Thoracic aorta (tissue), 2 donors: ENCODE results near the gene PTPRN2. TPM values are rescaled to one million over a fixed set of nuclear protein-coding genes. Genes with fewer than 3 reads are reported as not detected.

Source experiments
- ATAC-seq: fragments of 150-250 bp; one replicate; pipeline ENCODE4 v1.8.0; 2017; ENCODE audit warnings: low read depth; ENCODE audit not compliant: insufficient number of reproducible peaks, low FRiP score
- DNase-seq: peaks from one replicate; pipeline ENCODE4 v3.0.0-alpha.2; 2020; ENCODE audit warnings: low spot score
- H3K27ac ChIP-seq, 2 donors: fragments of 200-600 bp; sonication (generic); 1 replicate in 1 of 2; 2 replicates in 1 of 2; pipeline ENCODE4 v1.5.1; 2016; ENCODE audit warnings: mild to moderate bottlenecking in 2 of 2, moderate library complexity in 2 of 2
- H3K27me3 ChIP-seq: fragments of 200-600 bp; sonication (generic); replicated peaks from 2 replicates; pipeline ENCODE4 v1.6.0; 2016; ENCODE audit warnings: mild to moderate bottlenecking; ENCODE audit not compliant: insufficient read depth
- H3K36me3 ChIP-seq: fragments of 200-600 bp; sonication (generic); one replicate; pipeline ENCODE4 v1.5.1; 2016
- H3K4me1 ChIP-seq, 2 donors: fragments of 200-600 bp; sonication (generic); 1 replicate in 1 of 2; 2 replicates in 1 of 2; pipeline versions ENCODE4 v1.5.1 to v1.6.0; 2016; ENCODE audit warnings: low read depth in 2 of 2, mild to moderate bottlenecking in 1 of 2; ENCODE audit not compliant: control insufficient read depth in 1 of 2
- H3K4me3 ChIP-seq: fragments of 200-600 bp; sonication (generic); 2 replicates; pipeline ENCODE4 v1.5.1; 2016; ENCODE audit warnings: mild to moderate bottlenecking
- H3K9me3 ChIP-seq: fragments of 200-600 bp; sonication (generic); 2 replicates; pipeline ENCODE4 v1.5.1; 2016
- total RNA-seq, 2 donors: library from RNA; depleted of rRNA; stranded (reverse); fragments of >200 nt; gene quantifications; one replicate each; pipeline versions ENCODE4 v1.1.0 to v1.2.3, GENCODE V29; 2016
- TF ChIP-seq, protein P1 (sequence below): fragments of 200-600 bp; sonication (generic); IDR thresholded peaks from one replicate; pipeline ENCODE4 v1.5.1; 2019; ENCODE audit warnings: antibody characterized with exemption

The PTPRN2 gene
- total RNA-seq, 2 donors from 2014 or later = 2.2 to 3.1 TPM

- no peak for ATAC-seq
- H3K9me3 ChIP-seq = no peaks in the 10 kb centered on the region
- no peaks in the 10 kb centered on the region for H3K4me1 ChIP-seq
- DNase-seq = no peak
- no peak overlapping the region for H3K27ac ChIP-seq
- H3K36me3 ChIP-seq = no peaks in the 10 kb centered on the region
- H3K4me3 ChIP-seq = no peak overlapping the region
- no peaks in the 10 kb centered on the region for H3K27me3 ChIP-seq
- TF ChIP-seq, protein P1, sequence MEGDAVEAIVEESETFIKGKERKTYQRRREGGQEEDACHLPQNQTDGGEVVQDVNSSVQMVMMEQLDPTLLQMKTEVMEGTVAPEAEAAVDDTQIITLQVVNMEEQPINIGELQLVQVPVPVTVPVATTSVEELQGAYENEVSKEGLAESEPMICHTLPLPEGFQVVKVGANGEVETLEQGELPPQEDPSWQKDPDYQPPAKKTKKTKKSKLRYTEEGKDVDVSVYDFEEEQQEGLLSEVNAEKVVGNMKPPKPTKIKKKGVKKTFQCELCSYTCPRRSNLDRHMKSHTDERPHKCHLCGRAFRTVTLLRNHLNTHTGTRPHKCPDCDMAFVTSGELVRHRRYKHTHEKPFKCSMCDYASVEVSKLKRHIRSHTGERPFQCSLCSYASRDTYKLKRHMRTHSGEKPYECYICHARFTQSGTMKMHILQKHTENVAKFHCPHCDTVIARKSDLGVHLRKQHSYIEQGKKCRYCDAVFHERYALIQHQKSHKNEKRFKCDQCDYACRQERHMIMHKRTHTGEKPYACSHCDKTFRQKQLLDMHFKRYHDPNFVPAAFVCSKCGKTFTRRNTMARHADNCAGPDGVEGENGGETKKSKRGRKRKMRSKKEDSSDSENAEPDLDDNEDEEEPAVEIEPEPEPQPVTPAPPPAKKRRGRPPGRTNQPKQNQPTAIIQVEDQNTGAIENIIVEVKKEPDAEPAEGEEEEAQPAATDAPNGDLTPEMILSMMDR = no peak
These were observed 351.2 kb downstream of the PTPRN2 start for GRCh38 chr7:158236400-158236799.

DNA sequence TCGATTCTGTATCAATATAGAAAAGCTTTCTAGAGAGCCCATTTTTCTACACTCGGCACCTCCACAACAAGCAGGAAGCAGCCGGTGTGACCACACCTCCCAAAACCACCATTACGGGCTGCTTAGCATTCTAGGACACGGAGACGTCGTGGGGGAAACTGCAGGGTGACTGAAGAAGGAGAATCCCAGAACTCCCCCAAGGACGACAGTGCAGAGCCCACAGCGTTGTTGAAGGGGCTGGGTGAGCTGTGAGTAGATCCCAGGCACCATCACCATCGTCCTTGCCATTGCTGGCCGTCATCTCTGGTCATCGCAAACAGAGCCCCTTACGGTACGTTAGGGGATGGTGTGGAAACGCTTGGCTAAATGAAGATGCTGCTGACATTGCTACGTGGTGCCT, 351.8 kb downstream of the PTPRN2 start:
- Histone ChIP-seq H3K27ac (no peak overlapping the region), H3K27me3 (no peaks in the 10 kb centered on the region), H3K36me3 (no peaks in the 10 kb centered on the region), H3K9me3 (no peaks in the 10 kb centered on the region), H3K4me1 (no peaks in the 10 kb centered on the region), H3K4me3 (no peak overlapping the region)
- TF ChIP-seq, protein P1 = no peak
- no peak for ATAC-seq
- no peak for DNase-seq

GRCh38 chr7:158229945-158230344, 357.7 kb downstream of the PTPRN2 start:
- TF ChIP-seq, protein P1 = no peak
- no peak overlapping the region for H3K27ac ChIP-seq
- H3K9me3 ChIP-seq = peaks cover 4% of the 10 kb centered on the region
- no peak overlapping the region for H3K4me3 ChIP-seq
- no peaks in the 10 kb centered on the region for H3K4me1 ChIP-seq
- H3K36me3 ChIP-seq = no peaks in the 10 kb centered on the region
- DNase-seq (no peak), ATAC-seq (no peak)
- H3K27me3 ChIP-seq = no peaks in the 10 kb centered on the region

- no peaks in the 10 kb centered on the region for H3K4me1 ChIP-seq
- no peak overlapping the region for H3K27ac ChIP-seq
- DNase-seq (no peak), ATAC-seq (no peak)
- H3K4me3 ChIP-seq = no peak overlapping the region
- H3K9me3 ChIP-seq = peaks cover 4% of the 10 kb centered on the region
- TF ChIP-seq, protein P1 = no peak
- no peaks in the 10 kb centered on the region for H3K27me3 ChIP-seq
- no peaks in the 10 kb centered on the region for H3K36me3 ChIP-seq
These were observed 358.6 kb downstream of the PTPRN2 start for GRCh38 chr7:158228986-158229385.

- H3K4me3 ChIP-seq = no peak overlapping the region
- no peak overlapping the region for H3K27ac ChIP-seq
- no peaks in the 10 kb centered on the region for H3K36me3 ChIP-seq
- no peaks in the 10 kb centered on the region for H3K4me1 ChIP-seq
- TF ChIP-seq, protein P1 = no peak
- peaks cover 4% of the 10 kb centered on the region for H3K9me3 ChIP-seq
- ATAC-seq (no peak), DNase-seq (no peak)
- no peaks in the 10 kb centered on the region for H3K27me3 ChIP-seq
These were observed 359.5 kb downstream of the PTPRN2 start for GRCh38 chr7:158228131-158228530.
